HEK293 (cell line): ENCODE data around the gene SKI.

ENCODE experiments used
- CTCF ChIA-PET: fragments of 350-600 bp; formaldehyde crosslinking; extraction: SDS; loops from one replicate; lab custom pipeline; 2021; ENCODE audit warnings: antibody characterized with exemption; lab: Yijun Ruan, JAX
- POLR2A ChIA-PET: fragments of 300-600 bp; formaldehyde crosslinking; extraction: SDS; loops from one replicate; lab custom pipeline; 2020; ENCODE audit warnings: antibody characterized with exemption, inconsistent platforms; lab: Yijun Ruan, JAX
- H3K27ac ChIP-seq: fragments of 200-500 bp; sonication (Bioruptor generic); 2 replicates; pipeline ENCODE4 v1.5.1; 2014; ENCODE audit warnings: low read depth, low read length, control low read depth, inconsistent platforms; ENCODE audit errors: extremely low read depth
- H3K36me3 ChIP-seq, 2 experiments: fragments of 200-500 bp in 1 of 2; sonication (Bioruptor generic) in 1 of 2; 1 replicate in 1 of 2; 2 replicates in 1 of 2; pipeline ENCODE4 v1.5.1; 2014 to 2017; ENCODE audit warnings: inconsistent platforms in 2 of 2, low read length in 2 of 2; ENCODE audit not compliant: control insufficient read depth in 2 of 2, insufficient read depth in 1 of 2
- H3K4me1 ChIP-seq: fragments of 200-500 bp; sonication (Bioruptor generic); 2 replicates; pipeline ENCODE4 v1.5.1; 2014; ENCODE audit warnings: mild to moderate bottlenecking, low read length, inconsistent platforms; ENCODE audit not compliant: control insufficient read depth, insufficient read depth
- H3K4me3 ChIP-seq: 2 replicates; pipeline ENCODE4 v1.5.1; 2011; ENCODE audit warnings: low read depth, mild to moderate bottlenecking, control low read depth, low read length, moderate library complexity
- H3K9me3 ChIP-seq: fragments of 200-500 bp; sonication (Bioruptor generic); 2 replicates; pipeline ENCODE4 v1.5.1; 2014; ENCODE audit warnings: low read depth, low read length, inconsistent platforms; ENCODE audit not compliant: control insufficient read depth, insufficient read depth
- GLIS2 ChIP-seq: fragments of 450-650 bp; formaldehyde crosslinking; IDR thresholded peaks from 2 replicates; pipeline ENCODE4 v1.5.1; 2016; ENCODE audit warnings: missing biosample characterization, missing genetic modification characterization
- KLF10 ChIP-seq: fragments of 450-650 bp; IDR thresholded peaks from 2 replicates; pipeline ENCODE4 v1.5.1; 2018; ENCODE audit warnings: missing biosample characterization, mild to moderate bottlenecking, missing genetic modification characterization
- ZFP69B ChIP-seq: fragments of 450-650 bp; formaldehyde crosslinking; IDR thresholded peaks from 2 replicates; pipeline ENCODE4 v1.5.1; 2016; ENCODE audit warnings: missing biosample characterization, missing genetic modification characterization
- ZNF132 ChIP-seq: fragments of 450-650 bp; formaldehyde crosslinking; IDR thresholded peaks from 2 replicates; pipeline ENCODE4 v1.5.1; 2017; ENCODE audit warnings: missing biosample characterization, missing genetic modification characterization, borderline replicate concordance
- ZNF157 ChIP-seq: fragments of 450-650 bp; formaldehyde crosslinking; IDR thresholded peaks from 2 replicates; pipeline ENCODE4 v1.5.1; 2016; ENCODE audit warnings: missing biosample characterization, missing genetic modification characterization
- ZNF174 ChIP-seq: fragments of 450-650 bp; formaldehyde crosslinking; IDR thresholded peaks from 2 replicates; pipeline ENCODE4 v1.5.0; 2017; ENCODE audit warnings: missing biosample characterization, mild to moderate bottlenecking, missing genetic modification characterization
- ZNF19 ChIP-seq: fragments of 450-650 bp; formaldehyde crosslinking; IDR thresholded peaks from 2 replicates; pipeline ENCODE4; 2016; ENCODE audit warnings: missing biosample characterization, missing genetic modification characterization, low read depth
- ZNF548 ChIP-seq: fragments of 450-650 bp; formaldehyde crosslinking; IDR thresholded peaks from 2 replicates; pipeline ENCODE4 v1.5.1; 2016; ENCODE audit warnings: missing biosample characterization, missing genetic modification characterization
- ZNF549 ChIP-seq: fragments of 450-650 bp; IDR thresholded peaks from 2 replicates; pipeline ENCODE4 v1.5.1; 2018; ENCODE audit warnings: missing biosample characterization, missing genetic modification characterization, mild to moderate bottlenecking, inconsistent platforms, moderate library complexity
- ZNF596 ChIP-seq: fragments of 450-650 bp; IDR thresholded peaks from 2 replicates; pipeline ENCODE4 v1.5.0; 2018; ENCODE audit warnings: missing biosample characterization, mild to moderate bottlenecking, missing genetic modification characterization, moderate library complexity
- ZNF626 ChIP-seq: fragments of 450-650 bp; sonication (Bioruptor Pico); formaldehyde crosslinking; IDR thresholded peaks from 2 replicates; pipeline ENCODE4 v1.5.1; 2018; ENCODE audit warnings: missing biosample characterization, missing genetic modification characterization, inconsistent platforms
- ZNF654 ChIP-seq: fragments of 450-650 bp; formaldehyde crosslinking; IDR thresholded peaks from 2 replicates; pipeline ENCODE4 v1.5.1; 2016; ENCODE audit warnings: low read depth, missing biosample characterization, missing genetic modification characterization
- ZNF670 ChIP-seq: fragments of 450-650 bp; formaldehyde crosslinking; IDR thresholded peaks from 2 replicates; pipeline ENCODE4 v1.5.1; 2016; ENCODE audit warnings: missing biosample characterization, missing genetic modification characterization, low read depth
- ZNF837 ChIP-seq: fragments of 450-650 bp; formaldehyde crosslinking; IDR thresholded peaks from 2 replicates; pipeline ENCODE4 v1.5.1; 2016; ENCODE audit warnings: missing biosample characterization, missing genetic modification characterization
- TF ChIP-seq, protein P1 (sequence below): fragments of 450-650 bp; formaldehyde crosslinking; IDR thresholded peaks from 2 replicates; pipeline ENCODE4 v1.5.1; 2017; ENCODE audit warnings: missing biosample characterization, missing genetic modification characterization
- TF ChIP-seq, protein P2 (sequence below): fragments of 450-650 bp; formaldehyde crosslinking; IDR thresholded peaks from 2 replicates; pipeline ENCODE4 v1.5.1; 2016; ENCODE audit warnings: missing biosample characterization, missing genetic modification characterization

SKI gene

DNA sequence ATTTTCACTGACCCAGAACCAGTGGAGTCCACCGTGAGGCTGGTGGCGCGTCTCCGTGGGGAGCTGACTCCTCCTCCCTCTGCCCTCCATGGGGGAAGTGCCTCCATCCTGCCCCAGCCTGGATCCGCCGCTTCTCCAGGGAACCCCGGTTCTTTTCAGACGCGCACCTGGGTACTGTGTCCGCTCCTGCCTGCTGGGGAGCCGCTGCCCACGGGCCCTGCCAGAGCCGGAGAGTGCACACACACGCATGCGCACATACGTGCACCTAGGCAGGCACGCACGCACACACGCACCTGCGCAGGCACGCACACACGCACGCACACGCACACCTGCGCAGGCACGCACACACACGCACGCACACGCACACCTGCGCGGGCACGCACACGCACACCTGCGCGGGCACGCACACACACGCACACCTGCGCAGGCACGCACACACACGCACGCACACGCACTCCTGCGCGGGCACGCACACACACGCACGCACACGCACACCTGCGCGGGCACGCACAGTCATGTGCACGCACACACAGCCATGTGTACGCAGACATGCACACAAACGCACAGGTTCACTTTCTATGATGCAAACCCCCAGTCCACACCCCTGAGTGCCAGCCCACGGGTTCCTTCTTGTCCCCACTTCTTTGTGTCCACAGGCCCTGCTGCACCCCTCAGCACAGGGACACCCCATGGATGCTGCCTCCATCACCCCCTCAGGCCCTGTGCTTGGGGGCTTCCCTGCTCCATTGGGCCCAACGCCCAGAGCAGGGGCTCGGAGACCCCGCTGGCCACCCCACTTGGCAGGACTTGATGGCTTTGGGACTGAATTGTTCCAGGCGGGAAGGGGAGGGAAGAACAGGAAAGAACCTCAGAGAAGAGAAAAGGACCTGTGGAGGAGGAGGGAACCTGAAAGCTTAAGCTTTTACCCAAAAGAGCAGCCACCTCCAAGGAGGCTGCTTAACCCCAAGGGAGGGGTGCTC, 120.5 kb downstream of the SKI start:
- H3K27ac ChIP-seq = no peak overlapping the region
- TF ChIP-seq ZNF174 (tag by site-specific recombination) (no peak), GLIS2 (tag by site-specific recombination) (0 out of 2 replicates have a peak, but pooled peaks have one; percentile 10)
- TF ChIP-seq, all 188 proteins: peak for 1
- Histone ChIP-seq H3K9me3 (no peaks in the 10 kb centered on the region), H3K36me3 (no peaks in the 10 kb centered on the region), H3K4me1 (no peaks in the 10 kb centered on the region), H3K4me3 (no peak overlapping the region)
- POLR2A ChIA-PET = no interaction called here
- CTCF ChIA-PET = no interaction called here

DNA sequence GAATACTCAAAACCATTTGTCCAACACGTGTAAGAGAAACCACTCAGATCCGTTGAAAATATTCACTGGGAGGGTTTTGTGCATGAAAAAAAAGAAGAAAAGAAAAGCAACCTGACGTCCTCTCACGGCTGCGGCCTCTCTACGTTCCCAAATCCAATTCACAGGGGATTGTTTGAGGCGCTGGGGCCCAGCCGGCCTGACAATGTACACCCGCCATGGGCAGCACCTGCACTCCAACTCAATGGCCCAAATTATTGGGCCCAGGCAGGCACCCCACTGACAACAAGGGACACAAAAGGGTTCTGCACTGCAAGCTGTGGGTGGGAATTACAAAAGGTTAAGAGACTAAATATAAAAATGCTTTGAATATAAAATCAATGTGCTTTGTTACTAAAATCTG, 121.7 kb downstream of the SKI start:
- no peak overlapping the region for H3K4me3 ChIP-seq
- H3K4me1 ChIP-seq = no peaks in the 10 kb centered on the region
- H3K27ac ChIP-seq = no peak overlapping the region
- ChIA-PET POLR2A (no interaction called here), CTCF (no interaction called here)
- H3K36me3 ChIP-seq = no peaks in the 10 kb centered on the region
- TF ChIP-seq ZNF837 (tag by site-specific recombination) = no peak
- TF ChIP-seq KLF10 = no peak
- no peak for TF ChIP-seq ZNF596 (tag by site-specific recombination)
- TF ChIP-seq ZNF670 = no peak
- no peak for TF ChIP-seq ZNF654 (tag by site-specific recombination)
- no peaks in the 10 kb centered on the region for H3K9me3 ChIP-seq

DNA sequence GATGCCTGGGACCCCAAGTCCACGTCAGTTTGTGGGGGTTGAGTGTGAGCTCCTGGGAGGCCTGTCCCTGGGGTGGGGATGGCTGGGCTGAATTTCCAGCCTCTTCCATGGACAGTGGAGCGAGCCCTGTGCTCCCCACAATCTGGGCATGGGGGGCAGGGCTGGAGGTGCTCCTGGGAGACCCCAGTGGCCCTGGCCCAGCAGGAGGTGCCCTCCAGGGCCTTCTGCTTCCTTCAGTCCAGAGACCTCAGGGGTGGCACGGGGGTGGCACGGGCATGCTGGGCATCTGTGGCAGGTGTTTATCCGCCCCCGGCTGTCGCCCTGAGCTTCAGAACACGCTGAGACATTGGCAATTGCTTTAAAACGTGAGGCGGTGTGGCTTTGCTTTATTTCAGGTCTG, 122.4 kb downstream of the SKI start:
- H3K4me1 ChIP-seq = no peaks in the 10 kb centered on the region
- H3K4me3 ChIP-seq = no peak overlapping the region
- H3K27ac ChIP-seq = no peak overlapping the region
- H3K9me3 ChIP-seq = no peaks in the 10 kb centered on the region
- ChIA-PET CTCF (no interaction called here), POLR2A (no interaction called here)
- TF ChIP-seq ZNF19 (tag by site-specific recombination) = no peak
- TF ChIP-seq ZNF132 (tag by site-specific recombination) = no peak
- TF ChIP-seq, protein P1, sequence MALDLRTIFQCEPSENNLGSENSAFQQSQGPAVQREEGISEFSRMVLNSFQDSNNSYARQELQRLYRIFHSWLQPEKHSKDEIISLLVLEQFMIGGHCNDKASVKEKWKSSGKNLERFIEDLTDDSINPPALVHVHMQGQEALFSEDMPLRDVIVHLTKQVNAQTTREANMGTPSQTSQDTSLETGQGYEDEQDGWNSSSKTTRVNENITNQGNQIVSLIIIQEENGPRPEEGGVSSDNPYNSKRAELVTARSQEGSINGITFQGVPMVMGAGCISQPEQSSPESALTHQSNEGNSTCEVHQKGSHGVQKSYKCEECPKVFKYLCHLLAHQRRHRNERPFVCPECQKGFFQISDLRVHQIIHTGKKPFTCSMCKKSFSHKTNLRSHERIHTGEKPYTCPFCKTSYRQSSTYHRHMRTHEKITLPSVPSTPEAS (tag by site-specific recombination) = no peak
- TF ChIP-seq ZNF157 (tag by site-specific recombination) = no peak
- TF ChIP-seq ZNF548 = no peak
- TF ChIP-seq, protein P2, sequence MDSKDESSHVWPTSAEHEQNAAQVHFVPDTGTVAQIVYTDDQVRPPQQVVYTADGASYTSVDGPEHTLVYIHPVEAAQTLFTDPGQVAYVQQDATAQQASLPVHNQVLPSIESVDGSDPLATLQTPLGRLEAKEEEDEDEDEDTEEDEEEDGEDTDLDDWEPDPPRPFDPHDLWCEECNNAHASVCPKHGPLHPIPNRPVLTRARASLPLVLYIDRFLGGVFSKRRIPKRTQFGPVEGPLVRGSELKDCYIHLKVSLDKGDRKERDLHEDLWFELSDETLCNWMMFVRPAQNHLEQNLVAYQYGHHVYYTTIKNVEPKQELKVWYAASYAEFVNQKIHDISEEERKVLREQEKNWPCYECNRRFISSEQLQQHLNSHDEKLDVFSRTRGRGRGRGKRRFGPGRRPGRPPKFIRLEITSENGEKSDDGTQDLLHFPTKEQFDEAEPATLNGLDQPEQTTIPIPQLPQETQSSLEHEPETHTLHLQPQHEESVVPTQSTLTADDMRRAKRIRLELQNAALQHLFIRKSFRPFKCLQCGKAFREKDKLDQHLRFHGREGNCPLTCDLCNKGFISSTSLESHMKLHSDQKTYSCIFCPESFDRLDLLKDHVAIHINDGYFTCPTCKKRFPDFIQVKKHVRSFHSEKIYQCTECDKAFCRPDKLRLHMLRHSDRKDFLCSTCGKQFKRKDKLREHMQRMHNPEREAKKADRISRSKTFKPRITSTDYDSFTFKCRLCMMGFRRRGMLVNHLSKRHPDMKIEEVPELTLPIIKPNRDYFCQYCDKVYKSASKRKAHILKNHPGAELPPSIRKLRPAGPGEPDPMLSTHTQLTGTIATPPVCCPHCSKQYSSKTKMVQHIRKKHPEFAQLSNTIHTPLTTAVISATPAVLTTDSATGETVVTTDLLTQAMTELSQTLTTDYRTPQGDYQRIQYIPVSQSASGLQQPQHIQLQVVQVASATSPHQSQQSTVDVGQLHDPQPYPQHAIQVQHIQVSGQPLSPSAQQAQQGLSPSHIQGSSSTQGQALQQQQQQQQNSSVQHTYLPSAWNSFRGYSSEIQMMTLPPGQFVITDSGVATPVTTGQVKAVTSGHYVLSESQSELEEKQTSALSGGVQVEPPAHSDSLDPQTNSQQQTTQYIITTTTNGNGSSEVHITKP (tag by site-specific recombination) = no peak
- TF ChIP-seq ZNF654 (tag by site-specific recombination) = no peak
- no peak for TF ChIP-seq ZFP69B (tag by site-specific recombination)
- TF ChIP-seq ZNF549 (tag by site-specific recombination) = no peak
- TF ChIP-seq ZNF626 = no peak
- no peaks in the 10 kb centered on the region for H3K36me3 ChIP-seq
